Measurements from ENCODE around the gene RFPL3. TPM values are rescaled to one million over a fixed set of nuclear protein-coding genes. Genes with fewer than 3 reads are reported as not detected.

Gene RFPL3
- total and polyA plus RNA-seq, 2 experiments from 2014 or later, result not detected

GRCh38 chr22:32401486-32401885 lies 43.8 kb downstream of the RFPL3 start:
- WGBS (ENCODE audit: low lambda C conversion rate, missing lambda C conversion rate), result 88% methylated on average over 4 of the region's 4 CpGs
- H4K20me1 ChIP-seq (ENCODE audit: insufficient read depth, poor library complexity, severe bottlenecking), result no peaks in the 10 kb centered on the region
- no peak overlapping the region for H3K4me2 ChIP-seq
- H3K27me3 ChIP-seq, result no peaks in the 10 kb centered on the region
- no peak overlapping the region for H2AFZ ChIP-seq
- no peak overlapping the region for H3K4me3 ChIP-seq
- H3K9me3 ChIP-seq (ENCODE audit: low read depth), result no peaks in the 10 kb centered on the region
- H3K27ac ChIP-seq, result no peak overlapping the region
- H3K4me1 ChIP-seq (ENCODE audit: insufficient read depth), result no peaks in the 10 kb centered on the region
- DNase-seq (ENCODE audit: low spot score), result no peak
- H3K79me2 ChIP-seq, result no peaks in the 10 kb centered on the region
- TF ChIP-seq EZH2 (IDR thresholded peaks at IDR 0.05; ENCODE audit: borderline replicate concordance), result no peak
- no peak for TF ChIP-seq EZH2phosphoT487 (IDR thresholded peaks at IDR 0.05; ENCODE audit: low read depth, severe bottlenecking, unreplicated experiment)
- no peak for TF ChIP-seq CTCF (IDR thresholded peaks at IDR 0.05; ENCODE audit: poor library complexity)
- no peaks in the 10 kb centered on the region for H3K36me3 ChIP-seq (replicated peaks; ENCODE audit: insufficient read depth, low read depth)
- no peaks in the 10 kb centered on the region for H3K9me2 ChIP-seq (replicated peaks; ENCODE audit: insufficient read depth)

DNA sequence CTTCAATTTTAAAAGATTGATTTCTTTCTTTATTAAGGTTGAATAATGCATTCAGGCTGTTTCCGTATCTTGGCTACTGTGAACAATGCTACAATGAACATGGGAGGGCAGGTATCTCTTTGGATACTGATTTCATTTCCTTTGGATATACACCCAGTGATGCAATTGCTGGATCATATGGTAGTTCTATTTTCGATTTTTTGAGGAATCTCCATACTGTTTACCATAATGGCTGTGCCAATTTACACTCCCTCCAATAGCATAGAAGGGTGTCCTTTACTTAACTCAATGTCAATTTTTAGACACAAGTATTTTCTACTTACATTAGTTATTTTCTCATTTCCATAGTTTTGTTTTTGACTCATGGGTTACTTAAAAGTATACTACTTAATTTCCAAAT lies 46.4 kb downstream of the RFPL3 start:
- Histone ChIP-seq H3K36me3 (replicated peaks; ENCODE audit: insufficient read depth, low read depth) (no peaks in the 10 kb centered on the region), H3K27ac (no peak overlapping the region), H4K20me1 (ENCODE audit: insufficient read depth, poor library complexity, severe bottlenecking) (no peaks in the 10 kb centered on the region), H3K79me2 (peaks cover 19% of the 10 kb centered on the region), H3K9me2 (replicated peaks; ENCODE audit: insufficient read depth) (no peaks in the 10 kb centered on the region), H3K4me1 (ENCODE audit: insufficient read depth) (no peaks in the 10 kb centered on the region), H2AFZ (no peak overlapping the region), H3K4me3 (no peak overlapping the region), H3K4me2 (no peak overlapping the region), H3K9me3 (ENCODE audit: low read depth) (no peaks in the 10 kb centered on the region), H3K27me3 (no peaks in the 10 kb centered on the region)
- DNase-seq (ENCODE audit: low spot score), result no peak
- no peak for TF ChIP-seq EZH2 (IDR thresholded peaks at IDR 0.05; ENCODE audit: borderline replicate concordance)
- TF ChIP-seq CTCF (IDR thresholded peaks at IDR 0.05; ENCODE audit: poor library complexity), result no peak
- no peak for TF ChIP-seq EZH2phosphoT487 (IDR thresholded peaks at IDR 0.05; ENCODE audit: low read depth, severe bottlenecking, unreplicated experiment)
- 91% methylated on average over 2 of the region's 2 CpGs for WGBS (ENCODE audit: low lambda C conversion rate, missing lambda C conversion rate)

- H3K36me3 ChIP-seq (replicated peaks; ENCODE audit: insufficient read depth, low read depth), result no peaks in the 10 kb centered on the region
- peaks cover 12% of the 10 kb centered on the region for H3K4me1 ChIP-seq (ENCODE audit: insufficient read depth)
- H3K79me2 ChIP-seq, result peaks cover 46% of the 10 kb centered on the region
- H4K20me1 ChIP-seq (ENCODE audit: insufficient read depth, poor library complexity, severe bottlenecking), result peaks cover 12% of the 10 kb centered on the region
- H2AFZ ChIP-seq, result no peak overlapping the region
- H3K27ac ChIP-seq, result no peak overlapping the region
- TF ChIP-seq EZH2phosphoT487 (IDR thresholded peaks at IDR 0.05; ENCODE audit: low read depth, severe bottlenecking, unreplicated experiment), result no peak
- TF ChIP-seq CTCF (IDR thresholded peaks at IDR 0.05; ENCODE audit: poor library complexity), result no peak
- no peak for TF ChIP-seq EZH2 (IDR thresholded peaks at IDR 0.05; ENCODE audit: borderline replicate concordance)
- H3K4me2 ChIP-seq, result no peak overlapping the region
- H3K9me2 ChIP-seq (replicated peaks; ENCODE audit: insufficient read depth), result no peaks in the 10 kb centered on the region
- H3K9me3 ChIP-seq (ENCODE audit: low read depth), result no peaks in the 10 kb centered on the region
- H3K4me3 ChIP-seq, result no peak overlapping the region
- WGBS (ENCODE audit: low lambda C conversion rate, missing lambda C conversion rate), result 98% methylated on average over 3 of the region's 3 CpGs
- H3K27me3 ChIP-seq, result no peaks in the 10 kb centered on the region
- no peak for DNase-seq (ENCODE audit: low spot score)
Observed at GRCh38 chr22:32407312-32407711, 49.6 kb downstream of the RFPL3 start.

GRCh38 chr22:32407936-32408335 lies 50.3 kb downstream of the RFPL3 start:
- H3K27me3 ChIP-seq, result no peaks in the 10 kb centered on the region
- no peak overlapping the region for H3K4me3 ChIP-seq
- H3K9me3 ChIP-seq (ENCODE audit: low read depth), result no peaks in the 10 kb centered on the region
- no peaks in the 10 kb centered on the region for H3K36me3 ChIP-seq (replicated peaks; ENCODE audit: insufficient read depth, low read depth)
- peaks cover 12% of the 10 kb centered on the region for H4K20me1 ChIP-seq (ENCODE audit: insufficient read depth, poor library complexity, severe bottlenecking)
- 50% methylated on average over 2 of the region's 2 CpGs for WGBS (ENCODE audit: low lambda C conversion rate, missing lambda C conversion rate)
- no peak overlapping the region for H3K4me2 ChIP-seq
- no peak for TF ChIP-seq EZH2 (IDR thresholded peaks at IDR 0.05; ENCODE audit: borderline replicate concordance)
- no peak overlapping the region for H3K27ac ChIP-seq
- peaks cover 46% of the 10 kb centered on the region for H3K79me2 ChIP-seq
- DNase-seq (ENCODE audit: low spot score), result no peak
- H3K9me2 ChIP-seq (replicated peaks; ENCODE audit: insufficient read depth), result no peaks in the 10 kb centered on the region
- H3K4me1 ChIP-seq (ENCODE audit: insufficient read depth), result peaks cover 12% of the 10 kb centered on the region
- H2AFZ ChIP-seq, result no peak overlapping the region
